Ramos (cell line): ENCODE results near the gene MMP2.

Source experiments
- in situ Hi-C: fragments of 300-500 bp; cut with MboI; formaldehyde crosslinking; loops from one replicate; pipeline ENCODE4 v1.14.3; 2022; ENCODE audit warnings: low sequenced_read_pairs; ENCODE audit not compliant: unreplicated experiment

Gene MMP2

DNA sequence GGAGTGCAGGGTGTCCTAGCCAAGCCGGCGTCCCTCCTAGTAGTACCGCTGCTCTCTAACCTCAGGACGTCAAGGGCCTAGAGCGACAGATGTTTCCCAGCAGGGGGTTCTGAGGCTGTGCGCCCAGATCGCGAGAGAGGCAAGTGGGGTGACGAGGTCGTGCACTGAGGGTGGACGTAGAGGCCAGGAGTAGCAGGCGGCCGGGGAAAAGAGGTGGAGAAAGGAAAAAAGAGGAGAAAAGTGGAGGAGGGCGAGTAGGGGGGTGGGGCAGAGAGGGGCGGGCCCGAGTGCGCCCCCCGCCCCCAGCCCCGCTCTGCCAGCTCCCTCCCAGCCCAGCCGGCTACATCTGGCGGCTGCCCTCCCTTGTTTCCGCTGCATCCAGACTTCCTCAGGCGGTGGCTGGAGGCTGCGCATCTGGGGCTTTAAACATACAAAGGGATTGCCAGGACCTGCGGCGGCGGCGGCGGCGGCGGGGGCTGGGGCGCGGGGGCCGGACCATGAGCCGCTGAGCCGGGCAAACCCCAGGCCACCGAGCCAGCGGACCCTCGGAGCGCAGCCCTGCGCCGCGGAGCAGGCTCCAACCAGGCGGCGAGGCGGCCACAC lies at the start of gene MMP2:
TSS of gene MMP2 (plus strand) at position 372 of the 603 bp plus-strand sequence. CDS start 282 bp downstream, outside the sequence.
- in situ Hi-C loops: no loop called here

DNA sequence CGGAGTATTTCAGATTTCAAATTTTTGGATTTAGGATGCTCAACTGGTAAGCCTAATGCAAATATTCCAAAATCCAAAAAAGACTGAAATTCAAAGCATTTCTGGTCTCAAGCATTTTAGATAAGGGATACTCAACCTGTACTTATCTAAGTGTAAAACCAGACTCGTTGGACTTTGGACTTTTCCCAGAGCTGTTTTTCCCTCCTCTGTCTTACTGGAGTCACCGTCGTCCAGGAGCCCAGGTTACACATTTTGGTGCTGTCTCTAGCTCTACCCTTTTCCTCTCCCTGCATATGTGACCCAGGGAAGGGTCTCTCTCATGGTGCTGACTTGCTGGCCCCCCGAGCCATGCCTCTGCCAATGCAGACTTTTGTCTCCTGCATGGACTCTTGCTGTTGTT lies 46.0 kb upstream of the MMP2 start:
- in situ Hi-C loops: no loop called here

DNA sequence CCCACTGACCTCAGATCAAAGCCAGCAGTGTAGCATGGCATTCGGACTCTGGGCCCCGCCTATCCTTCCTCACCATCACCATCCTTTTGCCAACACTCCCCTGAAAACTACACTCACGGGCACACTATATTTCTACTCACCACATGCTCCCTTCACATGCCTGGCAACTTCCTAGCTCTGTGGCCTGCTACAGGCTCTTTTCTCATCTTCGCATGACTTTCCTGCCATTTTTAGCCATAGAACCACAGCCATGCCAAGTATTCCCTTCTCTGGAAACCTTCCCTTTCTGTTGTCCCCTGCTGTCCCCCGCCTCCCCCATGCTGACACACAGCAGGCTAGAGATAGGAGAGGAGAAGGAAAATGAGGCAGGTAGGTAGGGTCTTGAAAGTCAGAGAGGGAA lies 45.5 kb upstream of the MMP2 start:
- in situ Hi-C loops: no loop called here

DNA sequence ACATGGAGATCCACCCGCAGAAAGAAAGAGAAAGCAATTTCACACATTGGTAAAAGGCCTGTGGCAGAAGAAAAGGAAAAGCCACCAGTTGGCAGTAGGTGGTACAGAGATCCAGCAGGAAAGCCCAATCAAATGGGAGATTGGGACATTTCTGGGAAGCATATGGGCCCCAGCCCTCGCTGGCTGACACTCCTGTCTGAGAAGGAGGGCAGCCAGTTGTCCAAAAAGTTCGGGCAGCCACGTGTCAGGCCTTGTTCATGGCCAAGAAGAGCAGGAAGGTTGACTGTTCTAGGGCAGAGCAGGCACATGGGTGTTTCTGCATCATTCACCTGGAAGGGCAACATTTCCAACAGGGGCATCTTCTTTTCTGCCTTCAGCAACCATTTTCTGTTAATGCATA lies 45.0 kb upstream of the MMP2 start:
- in situ Hi-C loops: no loop called here

DNA sequence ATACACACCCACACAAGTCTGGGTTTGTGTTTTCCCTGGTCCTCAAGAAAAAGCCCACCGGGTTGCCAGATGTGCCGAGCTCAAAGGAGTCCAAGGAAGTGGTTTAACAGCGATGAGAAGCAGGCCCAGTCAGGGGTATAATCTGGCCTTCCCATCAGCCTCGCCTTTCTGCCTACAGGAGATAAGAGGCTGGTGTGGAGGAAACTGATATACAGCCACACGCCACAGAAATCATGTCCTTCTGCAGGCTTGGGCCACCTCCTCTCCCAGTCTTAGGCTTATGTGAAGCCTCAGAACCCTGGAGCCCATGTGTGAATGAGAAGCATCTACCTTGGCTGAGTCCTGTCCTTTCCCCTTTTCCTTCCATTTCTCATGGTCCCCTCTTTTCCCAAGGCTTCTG lies 43.6 kb upstream of the MMP2 start:
- in situ Hi-C loops: no loop called here

DNA sequence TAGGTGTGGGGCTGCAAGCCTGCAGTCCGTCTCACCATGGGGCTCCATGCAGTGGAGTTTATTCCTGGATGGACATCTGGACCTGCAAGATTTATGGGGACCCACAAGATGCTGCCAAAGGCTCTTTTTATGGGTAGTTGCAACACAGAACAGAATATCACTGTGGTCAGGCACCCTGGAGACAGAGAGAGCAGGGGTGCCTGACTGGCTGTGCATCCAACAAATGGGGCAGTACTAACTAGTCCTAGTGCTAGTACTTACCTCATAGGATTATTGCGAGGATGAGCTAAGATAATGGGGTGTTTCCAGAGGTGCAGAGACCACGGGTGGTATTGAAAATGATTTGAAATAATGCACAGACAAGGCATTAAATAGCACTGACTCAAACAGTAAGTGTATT lies 42.4 kb upstream of the MMP2 start:
- in situ Hi-C loops: no loop called here

DNA sequence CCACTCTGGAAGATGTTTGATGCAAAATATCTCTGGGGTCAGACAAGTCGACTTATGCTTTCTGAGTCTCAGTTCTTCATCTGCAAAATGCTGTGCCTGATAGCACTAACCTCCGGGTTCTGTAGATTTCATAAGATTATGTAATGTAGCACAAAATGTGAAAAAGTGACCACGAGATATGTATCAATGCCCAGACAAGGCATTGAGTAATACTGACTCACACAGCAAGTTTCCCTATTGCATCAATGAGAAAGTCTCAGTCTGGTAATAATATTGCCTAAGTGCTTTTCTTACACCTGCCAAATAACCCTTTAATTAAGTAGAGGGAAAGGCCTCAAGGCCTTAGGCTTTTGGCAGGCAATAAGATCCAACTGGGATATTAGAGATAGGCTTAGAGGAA lies 41.4 kb upstream of the MMP2 start:
- in situ Hi-C loops: no loop called here

DNA sequence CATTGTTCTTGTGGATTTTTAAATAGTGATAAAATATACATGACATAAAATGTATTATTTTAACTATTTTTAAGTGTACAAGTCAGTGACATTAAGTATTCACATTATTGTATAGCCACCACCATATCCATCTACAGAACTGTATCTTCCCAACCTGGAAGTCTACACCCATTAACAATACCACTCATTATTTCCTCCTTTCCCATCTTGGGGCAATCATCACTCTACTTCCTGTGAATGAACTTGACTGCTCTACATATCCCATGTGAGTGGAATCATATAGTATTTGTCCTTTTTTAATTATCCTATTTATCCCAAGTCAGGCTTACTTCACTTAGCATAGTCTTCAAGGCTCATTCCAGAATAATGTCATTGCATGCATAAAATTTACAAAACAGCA lies 40.7 kb upstream of the MMP2 start:
- in situ Hi-C loops: no loop called here

DNA sequence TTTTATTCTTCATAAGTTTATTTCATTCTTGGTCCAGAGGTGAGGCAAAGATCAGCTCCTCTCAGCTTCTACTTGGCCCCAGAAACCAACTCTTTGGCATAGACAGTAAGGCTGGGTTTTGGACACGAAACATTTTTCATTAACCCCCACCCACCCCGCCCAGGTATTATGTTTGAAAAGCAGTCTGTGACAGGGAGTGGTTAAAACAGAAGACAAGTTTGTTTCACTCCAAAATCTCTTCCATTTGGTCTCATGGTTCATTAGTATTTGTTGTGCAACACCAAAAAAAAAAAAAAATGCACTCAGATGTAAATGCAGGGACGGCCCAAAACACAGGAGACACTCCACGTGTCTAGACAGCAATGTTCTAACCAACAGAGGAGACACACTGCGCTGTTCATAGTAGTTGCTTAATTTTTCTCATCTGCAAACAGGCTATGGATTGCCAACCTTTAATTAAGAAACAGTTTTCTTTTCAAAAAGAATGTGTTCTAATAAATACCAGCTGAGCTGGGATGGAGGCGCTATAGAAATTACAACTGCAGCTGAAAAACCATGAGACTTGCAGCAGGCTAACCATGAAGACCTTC lies 39.8 kb upstream of the MMP2 start:
- in situ Hi-C loops: no loop called here

DNA sequence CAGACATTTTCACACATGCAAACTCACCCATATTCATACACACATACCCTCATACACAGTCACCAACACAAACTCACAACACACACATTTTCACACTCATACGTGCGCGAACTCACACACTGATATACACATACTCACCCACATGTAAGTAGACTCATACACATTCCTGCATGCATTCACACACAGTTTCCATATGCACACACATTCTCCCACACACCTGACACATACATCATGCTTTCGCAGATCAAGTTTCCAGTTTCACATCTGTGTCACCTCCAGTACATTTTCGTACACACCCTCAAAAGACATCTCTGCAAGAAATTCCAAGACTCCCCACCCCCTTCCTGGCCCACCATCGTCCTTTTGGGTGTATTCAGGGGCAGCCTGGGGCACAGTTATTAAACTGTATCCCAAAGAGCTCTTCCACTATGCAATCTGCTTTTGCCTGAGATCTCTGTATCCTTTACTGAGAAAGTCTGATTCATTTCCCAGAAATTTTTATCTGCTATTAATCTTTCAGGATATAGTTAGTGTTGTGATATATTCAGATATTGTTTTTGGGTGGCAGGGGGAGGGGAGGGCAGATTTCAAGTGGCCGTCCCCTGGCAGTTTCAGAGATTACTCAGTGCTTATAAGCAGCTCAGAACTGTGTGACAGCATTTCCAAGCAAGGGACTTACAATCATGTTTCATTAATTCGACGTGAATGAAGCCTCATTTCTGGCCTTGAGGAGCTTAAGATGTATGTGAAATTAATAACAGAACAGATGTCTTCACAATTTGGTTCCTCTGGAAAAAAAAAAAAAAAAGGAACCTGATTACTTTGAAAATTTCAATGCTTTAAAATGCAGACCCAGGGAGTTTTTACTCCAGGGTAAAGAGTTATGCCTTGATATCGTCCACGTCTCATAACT lies 35.3 kb upstream of the MMP2 start:
- in situ Hi-C loops: no loop called here

DNA sequence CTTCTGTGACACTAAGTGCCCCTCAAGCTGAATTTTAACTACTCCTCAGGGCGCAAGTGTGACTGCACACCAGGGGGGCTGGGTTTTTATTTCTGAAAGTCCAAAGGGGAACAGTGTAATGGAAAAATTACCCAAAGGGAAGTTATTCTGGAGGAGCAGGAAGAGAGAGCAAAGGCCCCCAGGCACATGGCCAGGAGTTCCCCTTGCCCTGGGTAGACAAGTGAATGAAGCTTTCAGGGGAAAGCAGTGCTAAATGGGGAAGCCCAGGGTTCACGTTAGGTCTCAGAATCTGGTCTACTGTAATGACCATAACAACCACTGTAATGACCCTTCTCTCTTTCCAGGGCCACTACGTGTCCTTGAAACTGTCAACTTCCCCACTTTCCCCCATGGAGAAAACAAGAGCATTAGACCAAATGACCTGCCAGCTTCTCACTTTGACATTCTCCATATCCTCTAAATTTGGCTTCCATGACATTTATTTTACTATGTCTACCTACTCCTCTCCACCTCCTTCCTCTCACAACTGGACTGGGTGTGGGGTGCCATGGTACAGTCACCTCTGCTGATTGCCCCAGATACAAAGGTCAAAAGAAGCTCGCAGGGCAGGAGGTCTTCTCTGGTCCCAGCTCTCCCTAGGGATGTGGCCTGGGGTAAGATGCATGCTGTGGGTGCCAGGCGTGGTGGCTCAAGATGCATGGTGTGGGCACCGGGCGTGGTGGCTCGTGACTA lies 34.1 kb upstream of the MMP2 start:
- in situ Hi-C loops: no loop called here

DNA sequence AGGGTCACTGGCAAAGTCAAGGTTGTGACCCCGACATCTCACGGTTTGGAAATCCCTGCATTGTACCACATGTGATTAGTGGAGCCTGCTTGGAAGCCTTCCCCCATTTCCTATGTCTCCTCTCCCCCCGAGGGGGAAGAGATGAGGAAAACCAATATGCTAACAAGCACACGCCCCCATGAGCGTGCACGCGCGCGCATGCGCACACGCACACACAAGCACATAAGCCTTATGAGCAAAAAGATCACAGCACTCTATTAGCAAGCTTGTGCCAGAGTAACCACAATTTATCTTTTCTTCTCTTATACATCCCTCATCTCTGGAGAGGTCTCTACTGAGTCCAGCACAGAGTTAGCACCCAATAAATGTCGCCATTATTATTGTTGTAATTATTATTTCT lies 31.8 kb upstream of the MMP2 start:
- in situ Hi-C loops: no loop called here

DNA sequence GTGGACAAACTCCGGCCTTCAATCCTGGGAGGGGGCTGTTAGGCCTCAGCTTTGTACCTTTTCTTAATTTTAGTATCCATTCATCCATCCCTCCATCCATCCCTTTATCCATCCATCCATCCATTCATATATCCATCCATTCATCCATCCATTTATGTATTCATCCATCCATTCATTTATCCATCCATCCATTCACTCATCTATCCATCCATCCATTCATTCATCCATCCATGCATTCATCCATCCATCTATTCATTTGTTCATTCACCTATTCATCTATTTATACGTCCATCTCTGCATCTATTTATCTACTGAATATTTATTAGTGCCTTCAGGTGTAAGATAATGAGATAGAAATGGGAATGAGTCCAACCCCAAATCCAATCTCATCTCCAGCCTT lies 26.0 kb upstream of the MMP2 start:
- in situ Hi-C loops: loop anchor here (25.0 kb wide), 1 partner anchor 859 kb away; no protein-coding TSS in a partner anchor

DNA sequence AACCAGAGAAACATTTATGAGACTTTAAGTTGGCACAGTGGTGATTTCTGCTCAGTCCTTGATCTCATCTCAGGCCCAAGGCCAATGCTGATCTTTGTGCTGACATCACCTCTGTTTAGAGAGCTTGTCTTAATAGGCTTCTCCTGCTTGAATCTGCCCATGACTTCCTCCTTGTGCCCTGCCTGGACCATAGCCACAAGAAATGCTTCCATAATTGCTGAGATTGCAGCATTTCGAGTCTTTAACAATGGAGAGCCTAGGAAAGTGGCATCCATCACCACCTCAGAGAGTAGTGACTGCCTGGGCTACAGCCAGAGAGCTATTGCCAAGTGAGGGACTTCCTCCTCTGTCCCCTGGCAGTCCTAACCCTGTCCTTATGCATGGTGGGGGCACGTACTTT lies 25.1 kb upstream of the MMP2 start:
- in situ Hi-C loops: loop anchor here (25.0 kb wide), 1 partner anchor 858 kb away; no protein-coding TSS in a partner anchor

DNA sequence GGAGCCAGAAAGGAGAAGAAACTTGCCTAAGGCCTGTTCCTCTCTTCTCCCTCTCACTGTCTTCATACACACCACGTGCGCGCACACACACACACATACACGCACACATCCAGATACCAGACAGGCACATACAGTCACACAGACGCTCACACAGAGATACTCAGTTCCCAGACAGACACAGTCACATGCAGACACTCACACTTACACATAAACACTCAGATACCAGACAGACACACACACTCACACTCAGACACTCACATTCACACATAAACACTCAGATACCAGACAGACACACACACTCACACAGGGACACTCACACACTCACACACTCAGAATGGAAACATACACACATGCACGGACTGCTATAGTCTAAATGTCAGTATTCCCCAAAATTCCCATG lies 24.1 kb upstream of the MMP2 start:
- in situ Hi-C loops: loop anchor here (25.0 kb wide), 1 partner anchor 857 kb away; no protein-coding TSS in a partner anchor

DNA sequence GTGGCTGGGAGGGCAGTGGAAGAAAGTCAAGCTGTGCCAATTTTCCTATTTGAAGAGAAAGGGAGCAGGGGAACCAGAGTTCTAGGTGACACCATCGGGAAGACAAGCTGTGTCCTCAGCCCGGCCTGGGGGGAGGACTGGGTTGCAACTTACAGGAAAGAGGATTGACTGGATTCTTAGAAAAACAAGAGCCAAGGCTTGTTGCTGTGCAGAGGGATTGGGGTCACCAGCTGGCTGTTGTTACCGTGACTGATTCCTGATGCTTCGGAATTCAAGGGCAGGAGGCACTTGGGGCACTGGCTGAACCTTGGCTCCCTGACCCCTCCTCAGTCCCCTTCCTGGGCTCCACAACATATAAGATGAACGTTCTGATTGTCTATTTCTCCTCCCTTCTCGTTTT lies 16.8 kb upstream of the MMP2 start:
- in situ Hi-C loops: loop anchor here (25.0 kb wide), 1 partner anchor 850 kb away; no protein-coding TSS in a partner anchor

DNA sequence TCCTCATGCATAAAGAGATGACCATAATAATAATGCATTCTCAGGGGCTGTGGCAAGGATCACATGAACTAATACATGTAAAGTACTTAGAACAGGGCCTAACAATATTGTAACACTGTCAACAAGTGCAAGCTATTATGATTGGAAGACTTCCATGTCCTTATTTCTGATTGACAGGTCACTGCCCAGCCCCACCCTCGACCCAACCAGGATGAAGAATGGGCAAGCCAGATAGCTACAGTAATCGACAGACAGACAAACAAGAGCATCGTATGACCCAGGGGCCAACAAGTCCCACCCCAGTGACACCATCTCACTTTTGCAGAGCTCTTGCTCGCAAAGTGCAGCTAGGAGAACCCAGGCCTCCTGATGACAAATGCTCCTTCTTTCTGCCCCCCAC lies 14.6 kb upstream of the MMP2 start:
- in situ Hi-C loops: loop anchor here (25.0 kb wide), 1 partner anchor 848 kb away; no protein-coding TSS in a partner anchor

DNA sequence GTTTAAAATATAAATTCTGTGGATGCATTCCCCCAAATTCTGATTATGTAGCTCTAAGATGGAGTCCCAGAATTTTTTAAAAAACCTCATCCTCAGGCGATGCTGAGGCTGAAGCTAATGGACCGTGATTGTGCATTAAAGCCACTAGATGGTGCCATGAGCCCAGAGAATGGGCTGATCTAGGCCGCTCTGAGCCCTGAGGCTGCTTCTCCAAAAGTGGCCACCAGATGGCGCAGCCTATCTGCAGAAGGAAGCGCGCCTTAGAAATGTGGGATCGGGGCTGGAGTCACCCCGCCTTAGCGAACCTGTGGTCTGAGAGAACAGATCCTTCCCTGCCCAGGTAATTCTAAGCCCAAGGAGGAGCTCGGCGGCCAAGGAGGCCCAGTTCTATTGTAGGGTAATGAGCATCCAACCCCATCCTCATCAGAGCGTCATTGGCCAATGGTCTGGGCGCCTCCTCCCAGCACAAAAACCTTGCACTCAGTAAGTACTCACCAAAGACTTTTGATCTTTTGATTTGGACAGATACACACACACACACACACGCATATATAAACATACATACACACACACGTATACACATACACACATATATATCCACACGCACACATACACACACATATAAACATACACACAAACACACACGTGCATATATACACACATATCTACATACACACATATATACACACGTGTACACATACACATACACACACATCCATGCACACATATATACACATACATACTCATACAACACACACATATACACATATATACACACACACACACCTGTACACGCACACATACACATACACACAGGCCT lies 13.7 kb upstream of the MMP2 start:
- in situ Hi-C loops: loop anchor here (5.0 to 25.0 kb wide), 3 partner anchors 237 to 847 kb away; no protein-coding TSS in a partner anchor

DNA sequence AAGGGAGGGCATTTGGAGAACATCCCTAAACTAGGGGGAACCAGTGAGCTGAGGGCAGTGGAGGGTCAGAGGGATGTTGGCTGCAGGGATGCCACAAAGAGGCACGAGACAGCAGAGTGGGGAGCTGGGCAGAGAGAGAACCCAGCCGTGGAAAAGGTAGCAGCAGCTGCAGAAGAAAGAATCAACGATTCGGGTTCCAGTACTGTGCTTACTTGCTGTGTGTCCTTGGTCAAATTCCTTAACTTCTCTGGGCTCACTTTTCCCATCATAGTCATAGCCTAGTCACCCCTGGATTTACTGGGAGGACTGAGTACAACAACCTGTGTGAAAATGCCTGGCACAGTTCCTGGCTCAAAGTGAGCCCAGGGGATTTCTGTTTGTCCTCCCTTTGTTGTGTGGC lies 12.8 kb upstream of the MMP2 start:
- in situ Hi-C loops: loop anchor here (5.0 to 25.0 kb wide), 3 partner anchors 236 to 846 kb away; no protein-coding TSS in a partner anchor
